Hepatic stellate cell (primary cell): ENCODE data around the gene TRHDE.

Source experiments
- DNase-seq: peaks from one replicate; pipeline ENCODE4 v3.0.0; 2011; ENCODE audit warnings: low spot score

Gene TRHDE, protein sequence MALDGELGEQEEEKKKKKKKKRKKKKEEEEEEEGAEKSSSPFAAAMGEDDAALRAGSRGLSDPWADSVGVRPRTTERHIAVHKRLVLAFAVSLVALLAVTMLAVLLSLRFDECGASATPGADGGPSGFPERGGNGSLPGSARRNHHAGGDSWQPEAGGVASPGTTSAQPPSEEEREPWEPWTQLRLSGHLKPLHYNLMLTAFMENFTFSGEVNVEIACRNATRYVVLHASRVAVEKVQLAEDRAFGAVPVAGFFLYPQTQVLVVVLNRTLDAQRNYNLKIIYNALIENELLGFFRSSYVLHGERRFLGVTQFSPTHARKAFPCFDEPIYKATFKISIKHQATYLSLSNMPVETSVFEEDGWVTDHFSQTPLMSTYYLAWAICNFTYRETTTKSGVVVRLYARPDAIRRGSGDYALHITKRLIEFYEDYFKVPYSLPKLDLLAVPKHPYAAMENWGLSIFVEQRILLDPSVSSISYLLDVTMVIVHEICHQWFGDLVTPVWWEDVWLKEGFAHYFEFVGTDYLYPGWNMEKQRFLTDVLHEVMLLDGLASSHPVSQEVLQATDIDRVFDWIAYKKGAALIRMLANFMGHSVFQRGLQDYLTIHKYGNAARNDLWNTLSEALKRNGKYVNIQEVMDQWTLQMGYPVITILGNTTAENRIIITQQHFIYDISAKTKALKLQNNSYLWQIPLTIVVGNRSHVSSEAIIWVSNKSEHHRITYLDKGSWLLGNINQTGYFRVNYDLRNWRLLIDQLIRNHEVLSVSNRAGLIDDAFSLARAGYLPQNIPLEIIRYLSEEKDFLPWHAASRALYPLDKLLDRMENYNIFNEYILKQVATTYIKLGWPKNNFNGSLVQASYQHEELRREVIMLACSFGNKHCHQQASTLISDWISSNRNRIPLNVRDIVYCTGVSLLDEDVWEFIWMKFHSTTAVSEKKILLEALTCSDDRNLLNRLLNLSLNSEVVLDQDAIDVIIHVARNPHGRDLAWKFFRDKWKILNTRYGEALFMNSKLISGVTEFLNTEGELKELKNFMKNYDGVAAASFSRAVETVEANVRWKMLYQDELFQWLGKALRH

DNA sequence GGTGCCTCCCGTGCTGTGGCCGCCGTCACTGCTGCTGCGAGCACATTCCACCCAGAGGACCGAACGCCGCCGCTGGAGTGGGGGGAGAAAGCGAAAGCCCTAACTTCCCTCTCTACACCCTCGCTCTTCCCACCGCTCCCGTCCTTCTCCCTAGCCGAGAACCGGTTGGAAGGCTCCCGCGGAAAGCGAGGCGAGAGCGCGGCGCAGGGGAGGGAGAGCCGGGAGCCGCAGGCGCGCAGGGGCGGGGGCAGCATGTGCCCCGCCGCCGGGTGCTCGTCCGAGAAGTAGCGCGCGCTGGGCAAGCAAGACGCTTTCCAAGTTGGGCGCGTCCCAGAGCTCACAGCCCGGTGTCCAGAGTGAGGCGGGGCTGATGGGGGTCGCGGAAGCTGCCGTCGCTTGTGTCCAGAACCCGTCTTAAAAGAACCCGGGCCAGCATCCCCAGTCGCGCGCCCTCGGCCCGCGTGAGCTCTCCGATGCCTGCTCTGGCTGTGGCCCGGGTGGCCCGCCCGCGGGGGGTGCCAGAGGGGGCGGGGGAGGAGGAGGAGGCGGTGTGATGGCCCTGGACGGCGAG lies at the start of gene TRHDE:
TSS of gene TRHDE (plus strand) at position 280 of the 571 bp plus-strand sequence. CDS start at position 554, 274 bp downstream.
- DNase-seq = peak; percentile 66

GRCh38 chr12:72226510-72226909 lies 45.7 kb upstream of the TRHDE start:
- no peak for DNase-seq

- no peak for DNase-seq
Observed at GRCh38 chr12:72228424-72228823, 43.7 kb upstream of the TRHDE start.

- DNase-seq = peak; percentile 40
Observed at GRCh38 chr12:72230589-72230988, 41.6 kb upstream of the TRHDE start.

DNA sequence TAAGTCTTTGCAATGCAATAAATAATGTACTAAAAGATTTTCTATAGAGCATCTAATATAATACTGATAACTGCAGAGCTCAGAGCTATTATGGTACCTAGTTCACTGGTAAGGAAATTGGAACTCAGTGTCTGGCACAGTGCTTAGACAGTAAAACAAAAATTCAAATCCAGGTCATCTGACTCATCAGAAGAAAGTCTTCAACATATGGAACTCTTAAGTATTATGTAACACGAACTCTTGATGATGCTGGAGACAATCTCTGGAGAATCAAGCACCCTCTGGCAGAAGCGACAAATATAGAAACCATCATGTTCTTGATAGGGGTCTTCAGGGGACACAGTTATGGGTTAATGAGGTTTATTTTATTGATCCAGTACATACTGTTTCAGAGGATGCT lies 37.3 kb upstream of the TRHDE start:
- no peak for DNase-seq

GRCh38 chr12:72236071-72236705 lies 36.0 kb upstream of the TRHDE start:
- DNase-seq = no peak

DNA sequence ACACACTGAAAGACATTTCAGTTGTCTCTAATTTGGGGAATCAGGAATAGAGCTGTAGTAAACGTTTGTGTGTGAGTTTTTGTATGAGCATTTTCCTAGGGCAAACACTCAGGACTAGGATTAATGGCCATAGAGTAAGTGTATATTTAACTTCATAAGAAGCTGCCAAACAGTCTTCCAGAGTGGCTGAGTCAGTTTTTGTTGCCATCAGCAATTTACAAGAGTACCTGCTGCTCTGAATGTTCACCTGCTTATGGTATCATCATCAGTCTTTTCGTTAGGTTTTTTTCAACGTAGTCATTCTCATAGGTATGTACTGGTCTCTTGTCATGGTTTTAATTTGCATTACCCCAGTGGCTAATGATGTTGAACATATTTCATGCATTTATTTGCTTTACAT lies 30.6 kb upstream of the TRHDE start:
- no peak for DNase-seq

- no peak for DNase-seq
Observed at GRCh38 chr12:72242946-72243345, 29.2 kb upstream of the TRHDE start.

DNA sequence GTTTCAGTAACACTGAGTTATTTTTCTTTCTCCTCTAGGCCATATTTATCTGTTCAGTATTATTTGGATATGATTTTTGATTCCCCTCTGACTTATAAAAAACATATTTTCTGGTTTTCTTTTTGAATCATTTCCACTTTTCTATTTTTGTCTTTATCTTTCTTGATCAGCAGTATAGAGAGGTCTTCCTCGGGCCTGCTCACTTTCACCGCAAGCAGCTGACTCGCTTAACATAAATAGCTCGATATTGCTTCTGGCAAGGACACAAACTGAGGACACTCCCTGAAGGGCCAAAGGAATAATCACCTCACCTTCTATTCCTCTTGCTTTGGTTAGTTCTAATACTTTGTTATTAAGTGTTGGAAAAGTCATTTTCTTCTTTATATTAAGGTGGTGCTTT lies 25.8 kb upstream of the TRHDE start:
- no peak for DNase-seq

GRCh38 chr12:72250346-72250745 lies 21.8 kb upstream of the TRHDE start:
- DNase-seq = no peak

- DNase-seq = no peak
Observed at GRCh38 chr12:72256725-72257124, 15.4 kb upstream of the TRHDE start.

GRCh38 chr12:72261885-72262284 lies 10.3 kb upstream of the TRHDE start:
- no peak for DNase-seq

GRCh38 chr12:72264548-72265175 lies 7.5 kb upstream of the TRHDE start:
- DNase-seq = no peak

DNA sequence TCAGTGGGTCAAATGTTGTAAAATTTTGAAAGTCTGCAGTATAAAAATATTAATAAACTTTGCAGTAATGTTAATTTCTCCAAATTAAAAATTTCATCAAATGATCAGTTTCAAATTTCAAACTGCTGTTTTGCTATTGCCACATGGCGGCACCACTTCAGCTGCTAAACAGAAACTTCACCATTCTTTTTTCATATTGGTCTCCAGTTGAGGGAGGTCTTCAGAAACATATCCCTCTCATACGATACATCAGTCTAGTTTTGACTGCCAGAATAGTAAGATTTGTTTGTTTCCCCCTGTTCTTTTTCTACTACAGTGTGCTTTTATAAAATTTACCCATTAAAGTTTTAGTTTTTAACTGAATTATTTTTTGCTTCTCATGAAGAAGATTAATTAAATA lies 4.2 kb upstream of the TRHDE start:
- DNase-seq = no peak

DNA sequence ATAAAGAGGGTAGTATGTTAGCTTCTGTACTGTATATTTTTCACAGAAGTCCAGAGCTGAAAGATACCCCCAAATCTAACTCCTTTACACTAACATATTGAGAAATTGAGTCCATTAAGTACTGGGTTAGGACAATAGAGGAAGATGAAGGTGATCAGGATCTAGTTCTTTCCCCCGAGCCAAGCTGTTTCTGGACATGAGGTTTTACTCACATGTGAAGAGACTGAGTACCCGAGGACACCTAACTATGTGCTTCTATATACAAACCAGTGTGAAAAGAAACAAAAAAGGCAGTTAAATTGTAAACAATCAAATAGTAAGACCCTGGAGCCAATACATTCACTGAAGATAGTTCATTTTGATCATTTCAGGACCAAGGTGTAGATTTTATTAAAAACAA lies 3.8 kb upstream of the TRHDE start:
- DNase-seq = no peak

- no peak for DNase-seq
Observed at GRCh38 chr12:72269491-72269890, 2.7 kb upstream of the TRHDE start.

DNA sequence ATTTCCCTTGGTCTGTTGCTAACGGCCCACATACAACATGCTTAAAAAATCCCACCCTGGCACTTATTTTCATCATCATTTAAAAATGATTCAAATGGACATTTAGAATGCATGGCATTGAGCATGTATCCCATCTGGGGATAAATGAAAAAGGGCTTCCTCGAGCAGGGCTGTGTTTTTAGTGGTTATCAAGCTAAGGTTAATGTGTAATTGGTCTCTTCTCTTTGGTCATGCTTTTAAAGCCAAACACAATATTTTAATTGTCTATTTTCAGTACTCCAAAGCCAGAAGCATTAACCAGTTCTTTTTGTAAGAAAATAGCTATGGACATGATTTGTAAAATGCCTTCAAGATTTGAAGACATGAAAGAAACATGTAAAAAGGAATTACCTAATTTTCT lies 1.9 kb upstream of the TRHDE start:
- DNase-seq = no peak

DNA sequence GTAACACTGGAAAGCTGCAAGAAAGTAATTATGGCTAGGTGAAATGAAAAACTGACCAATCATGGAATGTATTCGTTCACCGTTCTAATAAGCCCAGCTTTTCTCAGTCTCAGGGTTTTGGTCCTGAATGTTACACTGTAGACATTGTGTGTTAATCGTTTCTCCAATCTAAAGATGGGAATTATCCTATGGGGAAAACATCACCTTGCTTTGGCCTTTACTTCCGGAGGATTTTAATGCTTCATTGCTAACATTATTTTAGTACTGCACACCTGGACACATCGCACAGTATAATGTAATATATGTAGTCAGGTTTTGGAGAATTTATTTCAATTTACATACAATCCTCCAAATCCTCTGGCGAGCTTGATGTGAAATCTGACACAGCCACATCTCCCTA lies 1.2 kb upstream of the TRHDE start:
- no peak for DNase-seq

GRCh38 chr12:72271451-72272090 lies 599 bp upstream of the TRHDE start:
- DNase-seq = peak; percentile 60

- peak; percentile 71 for DNase-seq
Observed at GRCh38 chr12:72272731-72273498, 745 bp downstream of the TRHDE start.
